Measurements from ENCODE around the gene TNFSF13.
"Not testable (repeated sequence)": the region's sequence is repeated elsewhere in the genome, so short reads cannot be mapped to it uniquely, and the experiment has no call there.

Gene TNFSF13

DNA sequence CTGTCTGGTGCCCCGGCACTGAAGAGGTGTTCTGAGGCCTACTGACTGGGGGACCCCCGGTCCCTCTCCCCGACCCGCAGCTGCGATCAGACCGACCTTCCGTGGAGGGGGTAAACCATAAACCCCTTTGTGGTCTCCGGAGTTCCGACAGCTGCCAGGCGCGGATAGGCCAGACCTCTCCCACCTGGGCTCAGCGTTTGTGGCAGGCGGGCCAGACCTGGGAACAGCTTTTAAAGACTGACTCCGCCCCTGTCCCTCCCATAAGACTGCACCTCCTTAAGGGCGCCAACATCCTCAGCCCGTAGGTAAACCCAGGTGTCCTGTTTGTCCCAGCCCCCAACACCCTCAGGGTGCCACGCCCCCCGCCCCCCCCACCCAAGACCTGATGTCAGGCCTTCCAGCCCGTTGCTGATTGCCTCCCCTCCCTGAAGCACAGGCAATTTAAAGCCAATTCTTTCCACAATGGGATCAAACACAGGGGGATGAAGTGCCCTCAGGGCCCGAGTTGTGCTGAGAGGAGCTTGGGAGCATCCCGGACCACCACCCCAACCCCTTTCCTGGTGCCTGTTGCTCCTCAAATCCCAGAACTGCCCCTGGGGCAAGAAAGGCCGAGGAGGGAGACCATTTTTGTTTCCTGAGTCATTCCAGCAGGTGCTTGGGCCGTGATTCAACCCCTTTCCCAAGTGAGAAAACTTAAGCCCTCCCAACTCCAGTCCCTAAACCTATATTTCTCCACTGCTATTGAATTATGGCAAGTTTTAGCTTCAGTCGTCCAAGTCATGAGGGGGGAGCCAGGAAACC is 31.5 kb downstream of the TNFSF13 start, which contains the start of gene SOX15:
SOX15 (minus strand) TSS at position 204 of the 801 bp plus-strand sequence. CDS start 418 bp downstream, outside the sequence.
- DNase-seq (ENCODE audit: low read depth in 2 of 2): no peak

DNA sequence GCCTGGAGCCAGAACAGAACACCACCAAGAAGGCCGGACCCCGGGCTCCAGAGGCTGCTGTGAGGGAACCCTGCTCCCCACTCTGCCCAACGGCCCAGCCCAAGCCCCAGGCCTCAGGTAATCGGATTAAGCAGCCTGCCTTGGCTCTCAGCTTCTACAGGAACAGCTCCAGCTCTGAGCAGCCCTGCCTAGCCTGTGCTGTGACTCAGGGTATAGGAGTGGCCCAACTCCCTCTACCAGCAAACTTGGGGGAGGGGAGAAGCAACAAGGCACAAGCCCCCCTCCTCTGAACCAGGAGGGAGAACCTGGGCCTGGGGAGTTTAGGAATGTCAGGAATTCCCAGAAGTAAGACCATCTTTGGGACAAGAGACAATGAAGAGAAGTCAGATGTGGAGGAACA is 32.2 kb downstream of the TNFSF13 start:
- DNase-seq (ENCODE audit: low read depth in 2 of 2): no peak

DNA sequence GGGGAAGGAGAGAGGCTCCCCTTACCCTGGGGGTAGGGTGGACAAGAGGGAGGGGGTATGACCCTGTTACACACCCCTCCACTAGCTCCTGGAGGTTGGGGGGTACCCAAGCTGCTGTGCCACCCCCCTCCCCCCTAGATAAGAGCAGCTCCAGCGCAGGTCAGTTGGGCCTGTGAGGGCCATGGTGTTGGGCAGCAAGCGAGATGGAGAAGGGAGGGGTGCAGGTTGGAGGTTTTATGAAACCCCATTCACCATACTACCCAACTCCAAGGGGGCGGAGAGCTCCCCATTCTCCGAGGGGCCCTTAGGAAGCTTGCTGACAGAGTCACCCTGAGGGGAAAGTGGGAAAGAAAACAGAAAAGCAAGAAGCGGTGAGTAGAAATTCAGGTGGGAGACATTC is 33.0 kb downstream of the TNFSF13 start:
- no peak for DNase-seq (ENCODE audit: low read depth in 2 of 2)

DNA sequence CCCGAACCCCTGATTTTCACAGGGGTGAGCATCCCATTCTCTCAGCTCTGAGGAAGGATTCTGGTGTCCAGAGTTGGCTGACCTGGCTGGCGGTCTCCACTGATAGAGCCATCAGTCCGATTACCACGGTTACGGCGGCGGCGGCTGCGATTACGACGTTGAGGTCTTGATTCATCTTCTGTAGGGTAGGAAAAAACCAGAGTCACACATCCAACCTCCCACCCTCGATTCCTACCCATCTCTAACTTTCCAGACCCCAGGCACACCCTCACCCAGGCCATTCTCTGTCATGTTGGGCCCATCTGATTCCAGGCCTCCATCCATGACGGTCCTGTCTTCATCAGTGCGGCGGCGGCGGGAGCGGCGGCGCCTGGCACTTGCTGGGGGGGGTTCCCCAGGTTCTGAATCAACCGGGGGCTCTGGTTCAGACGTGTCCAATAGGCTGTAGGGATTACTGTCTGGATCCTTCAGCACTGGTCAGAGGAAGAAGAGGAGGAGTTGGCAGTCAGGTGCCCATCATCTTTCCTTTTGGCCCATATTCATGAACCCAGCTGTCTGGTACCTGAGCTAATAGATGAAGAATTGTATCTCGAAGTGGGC is 34.0 kb downstream of the TNFSF13 start:
- no peak for DNase-seq (ENCODE audit: low read depth in 2 of 2)

DNA sequence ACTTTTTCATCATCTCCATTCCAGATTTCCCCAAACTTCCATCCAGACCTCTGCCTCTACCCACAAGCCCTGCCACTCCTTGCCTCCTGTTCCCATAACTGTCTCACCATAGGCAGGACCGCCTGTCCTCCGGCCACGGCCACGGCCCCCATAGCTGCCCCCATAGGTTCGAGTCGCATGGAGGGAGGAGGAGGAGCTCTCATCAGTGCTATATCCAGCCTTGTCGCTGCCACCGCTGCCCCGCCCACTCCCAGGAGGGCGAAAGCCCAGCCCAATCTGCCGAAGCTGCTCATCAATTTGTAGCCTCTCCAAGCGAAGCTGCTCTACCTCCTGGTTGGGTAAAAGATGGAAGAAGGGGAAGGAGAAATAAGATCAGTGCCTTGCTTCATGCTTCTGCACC is 34.7 kb downstream of the TNFSF13 start:
- no peak for DNase-seq (ENCODE audit: low read depth in 2 of 2)

DNA sequence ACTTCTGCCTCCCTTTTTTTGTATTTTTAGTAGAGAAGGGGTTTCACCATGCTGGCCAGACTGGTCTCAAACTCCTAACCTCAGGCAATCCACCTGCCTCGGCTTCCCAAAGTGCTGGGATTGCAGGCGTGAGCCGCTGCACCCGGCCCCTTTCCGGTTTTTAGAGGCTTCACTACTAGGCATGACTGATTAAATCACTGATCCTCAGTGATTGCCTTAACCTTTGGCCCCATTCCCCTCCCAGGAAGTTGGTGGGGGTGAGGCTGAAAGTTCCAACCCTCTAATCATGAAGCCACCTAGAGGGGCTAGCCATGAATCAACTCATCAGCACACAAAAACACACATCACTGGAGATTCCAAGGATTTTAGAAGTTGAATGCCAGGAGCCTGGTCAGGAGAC is 39.0 kb downstream of the TNFSF13 start:
- not testable (repeated sequence) for DNase-seq (ENCODE audit: low read depth in 2 of 2)

DNA sequence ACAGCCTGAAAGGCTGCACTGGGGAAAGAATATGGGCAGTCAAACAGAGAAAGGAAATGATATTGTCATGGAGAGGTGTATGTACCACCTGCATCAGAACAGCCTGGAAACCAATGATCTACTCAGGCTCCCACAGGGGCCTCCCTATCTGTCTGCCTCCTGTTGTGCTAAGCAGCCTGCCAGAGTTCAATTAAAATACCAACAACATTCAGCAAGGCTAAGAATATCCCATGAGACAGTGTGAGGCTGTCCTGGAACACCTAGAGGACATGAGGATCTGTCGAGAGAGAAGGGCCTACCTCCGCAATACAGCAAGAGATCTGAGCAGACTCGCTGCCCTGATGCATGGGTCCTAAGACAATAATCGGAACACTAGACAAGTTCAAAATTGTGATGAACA is 47.7 kb downstream of the TNFSF13 start:
- no peak for DNase-seq (ENCODE audit: low read depth in 2 of 2)

DNA sequence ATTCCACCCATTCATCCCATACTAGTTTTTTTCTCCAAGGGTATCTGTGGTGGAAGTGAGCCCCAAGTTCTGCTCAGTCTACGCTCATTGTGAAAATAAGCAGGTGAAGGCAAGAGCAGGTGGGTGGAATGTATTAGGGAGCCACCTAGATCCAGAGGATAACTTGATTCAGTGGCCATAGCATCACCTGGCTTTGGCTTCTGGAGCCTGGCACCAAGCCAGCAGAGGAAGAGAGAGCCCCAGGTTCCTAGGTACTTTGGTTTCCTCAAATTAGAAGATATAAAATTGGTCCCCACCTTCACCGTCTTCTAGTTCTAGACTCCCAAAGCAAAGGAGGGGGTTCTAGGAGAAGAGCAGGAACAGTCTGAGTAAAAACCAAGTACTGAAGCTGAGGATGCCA is 52.1 kb downstream of the TNFSF13 start:
- DNase-seq (ENCODE audit: low read depth in 2 of 2): no peak

All from fibroblast of skin of left quadriceps (primary cell).